HCT116 (cell line): ENCODE measurements around the gene PLCG2. TPM values are rescaled to one million over a fixed set of nuclear protein-coding genes. Genes with fewer than 3 reads are reported as not detected.

Source experiments
- ATAC-seq: fragments of 200-7000 bp; cut with Tn5 transposase; 2 replicates; pipeline ENCODE4 v1.9.1; 2020; ENCODE audit warnings: mild to moderate bottlenecking, moderate library complexity
- BruUV-seq: library from RNA; stranded (reverse); fragments of 400-500 nt; replicated peaks from 2 replicates; lab custom pipeline; 2021; lab: Mats Ljungman, UMichigan
- CTCF ChIA-PET: fragments of 300-600 bp; sonication (Branson Sonifier 250); formaldehyde crosslinking; loops from one replicate; lab custom pipeline; 2021; ENCODE audit warnings: antibody characterized with exemption; lab: Charles Lee
- POLR2A ChIA-PET: fragments of 300-600, 350-600 bp; sonication (Branson Sonifier 250); formaldehyde crosslinking; loops from one replicate; lab custom pipeline; 2021; ENCODE audit warnings: antibody characterized with exemption; lab: Charles Lee
- RAD21 ChIA-PET, 2 experiments: fragments of 300-600 bp; sonication (Branson Sonifier 250); formaldehyde crosslinking; loops; one replicate each; lab custom pipeline; 2023; ENCODE audit warnings: low total read pairs in 2 of 2; ENCODE audit not compliant: uncharacterized antibody in 2 of 2, unreplicated experiment in 2 of 2, low non-redundant PET in 1 of 2; lab: Charles Lee
- DNase-seq: peaks from one replicate; pipeline ENCODE4 v3.0.0-alpha.2; 2010; ENCODE audit warnings: low read depth, low spot score
- H2AFZ ChIP-seq: fragments of 200-600 bp; shearing (Covaris generic), sonication (generic); 2 replicates; pipeline ENCODE4 v1.6.1; 2017; ENCODE audit warnings: low read depth, mixed run types, mixed read lengths, antibody characterized with exemption, low read length; ENCODE audit not compliant: poor library complexity, severe bottlenecking
- H3K27ac ChIP-seq: 2 replicates; pipeline ENCODE4 v1.5.1; 2012; ENCODE audit warnings: low read depth, low read length
- H3K27me3 ChIP-seq: fragments of 200-600 bp; sonication (generic); 2 replicates; pipeline ENCODE4 v1.6.1; 2016; ENCODE audit warnings: mixed run types, low read length, mixed read lengths; ENCODE audit not compliant: insufficient read depth
- H3K36me3 ChIP-seq, 2 experiments: fragments of 200-500 bp in 1 of 2; fragments of 200-600 bp in 1 of 2; sonication (Bioruptor generic) in 1 of 2; sonication (generic) in 1 of 2; 2 replicates each; pipeline versions ENCODE4 v1.5.1 to v1.6.1; 2014 to 2016; ENCODE audit warnings: low read length in 2 of 2, inconsistent platforms in 1 of 2, mixed read lengths in 1 of 2, mixed run types in 1 of 2; ENCODE audit not compliant: insufficient read depth in 2 of 2, control insufficient read depth in 1 of 2
- H3K4me1 ChIP-seq, 2 experiments: fragments of 200-600 bp in 1 of 2; sonication (generic) in 1 of 2; 2 replicates each; pipeline versions ENCODE4 v1.5.1 to v1.6.1; 2012 to 2017; ENCODE audit warnings: low read length in 2 of 2, inconsistent platforms in 1 of 2, mild to moderate bottlenecking in 1 of 2, mixed read lengths in 1 of 2, mixed run types in 1 of 2, moderate library complexity in 1 of 2; ENCODE audit not compliant: insufficient read depth in 2 of 2, control insufficient read depth in 1 of 2
- H3K4me2 ChIP-seq: fragments of 200-600 bp; sonication (generic); 2 replicates; pipeline ENCODE4 v1.6.1; 2017; ENCODE audit warnings: mixed run types, low read length, mixed read lengths
- H3K4me3 ChIP-seq, 2 experiments: fragments of 200-600 bp in 1 of 2; sonication (generic) in 1 of 2; replicated peaks in 1 of 2; 2 replicates each; pipeline ENCODE4 v1.5.1; 2011 to 2016; ENCODE audit warnings: low read length in 2 of 2, control low read depth in 1 of 2, low read depth in 1 of 2, mild to moderate bottlenecking in 1 of 2, mixed read lengths in 1 of 2, mixed run types in 1 of 2
- H3K79me2 ChIP-seq: fragments of 200-600 bp; sonication (generic); 2 replicates; pipeline ENCODE4 v1.6.1; 2017; ENCODE audit warnings: mild to moderate bottlenecking, mixed run types, low read length, moderate library complexity, mixed read lengths; ENCODE audit not compliant: insufficient read depth
- H3K9ac ChIP-seq: fragments of 200-600 bp; sonication (generic); 2 replicates; pipeline ENCODE4 v1.6.1; 2016; ENCODE audit warnings: low read length, mixed read lengths
- H3K9me2 ChIP-seq: fragments of 200-600 bp; sonication (generic), shearing (Covaris generic); 2 replicates; pipeline ENCODE4 v1.6.1; 2017; ENCODE audit warnings: mixed run types, mild to moderate bottlenecking, moderate library complexity; ENCODE audit not compliant: insufficient read depth
- H3K9me3 ChIP-seq, 2 experiments: fragments of 200-500 bp in 1 of 2; fragments of 200-600 bp in 1 of 2; sonication (Bioruptor generic) in 1 of 2; sonication (generic) in 1 of 2; 2 replicates each; pipeline ENCODE4 v1.6.1; 2014 to 2017; ENCODE audit warnings: low read length in 2 of 2, mixed read lengths in 2 of 2, inconsistent platforms in 1 of 2, low read depth in 1 of 2, mild to moderate bottlenecking in 1 of 2, mixed run types in 1 of 2, moderate library complexity in 1 of 2; ENCODE audit not compliant: control insufficient read depth in 1 of 2, insufficient read depth in 1 of 2
- H4K20me1 ChIP-seq: fragments of 200-600 bp; sonication (generic), shearing (Covaris generic); 2 replicates; pipeline ENCODE4 v1.6.1; 2017; ENCODE audit warnings: mixed run types, mild to moderate bottlenecking, moderate library complexity; ENCODE audit not compliant: insufficient read depth
- CBX3 ChIP-seq: IDR thresholded peaks from 2 replicates; pipeline ENCODE4 v1.6.1; 2012; ENCODE audit warnings: low read depth
- CEBPB ChIP-seq: IDR thresholded peaks from 2 replicates; pipeline ENCODE4 v1.6.1; 2012; ENCODE audit warnings: low read depth
- CTCF ChIP-seq, 3 experiments: fragments of 200-600 bp in 1 of 3; sonication (generic) in 1 of 3; IDR thresholded peaks in 2 of 3; conservative IDR thresholded peaks in 1 of 3; 2 replicates each; pipeline ENCODE4 v1.5.1; 2012 to 2017; ENCODE audit warnings: low read depth in 2 of 3, low read length in 2 of 3, antibody characterized with exemption in 1 of 3, borderline replicate concordance in 1 of 3, control low read depth in 1 of 3, mild to moderate bottlenecking in 1 of 3, mixed read lengths in 1 of 3, mixed run types in 1 of 3, moderate library complexity in 1 of 3; ENCODE audit not compliant: insufficient read depth in 1 of 3
- EGR1 ChIP-seq: IDR thresholded peaks from 2 replicates; pipeline ENCODE4 v1.6.1; 2012; ENCODE audit warnings: low read depth
- ELF1 ChIP-seq: IDR thresholded peaks from 2 replicates; pipeline ENCODE4 v1.6.1; 2012; ENCODE audit warnings: low read depth, borderline replicate concordance
- EZH2 ChIP-seq: fragments of 200-600 bp; sonication (generic); IDR thresholded peaks from 2 replicates; pipeline ENCODE4 v1.6.1; 2017; ENCODE audit warnings: antibody characterized with exemption, mixed run types
- EZH2phosphoT487 ChIP-seq: fragments of 200-600 bp; IDR thresholded peaks from 2 replicates; pipeline ENCODE4 v1.6.1; 2018; ENCODE audit warnings: antibody characterized with exemption, borderline replicate concordance
- FOSL1 ChIP-seq: IDR thresholded peaks from 2 replicates; pipeline ENCODE4 v1.6.1; 2012; ENCODE audit warnings: low read depth
- JUND ChIP-seq: IDR thresholded peaks from 2 replicates; pipeline ENCODE4 v1.6.1; 2012
- MAX ChIP-seq: IDR thresholded peaks from 2 replicates; pipeline ENCODE4 v1.6.1; 2012
- POLR2AphosphoS5 ChIP-seq: IDR thresholded peaks from 2 replicates; pipeline ENCODE4 v1.6.1; 2011; ENCODE audit warnings: mild to moderate bottlenecking, low read depth, low read length, moderate library complexity
- RAD21 ChIP-seq: IDR thresholded peaks from 2 replicates; pipeline ENCODE4 v1.6.1; 2012; ENCODE audit warnings: low read depth, mild to moderate bottlenecking
- SIN3A ChIP-seq: IDR thresholded peaks from 2 replicates; pipeline ENCODE4 v1.6.1; 2012; ENCODE audit warnings: low read depth
- SP1 ChIP-seq: IDR thresholded peaks from 2 replicates; pipeline ENCODE4 v1.6.1; 2012; ENCODE audit warnings: low read depth
- SRF ChIP-seq: IDR thresholded peaks from 2 replicates; pipeline ENCODE4 v1.6.1; 2012; ENCODE audit warnings: low read depth
- TCF7L2 ChIP-seq: IDR thresholded peaks from 2 replicates; pipeline ENCODE4 v1.7.0; 2011; ENCODE audit warnings: borderline replicate concordance, inconsistent platforms; ENCODE audit not compliant: insufficient read depth, insufficient read length; ENCODE audit errors: extremely low read depth
- intact Hi-C: fragments of 100-400 bp; cut with micrococcal nuclease; formaldehyde crosslinking; loops from 2 replicates; pipeline ENCODE4 v1.10.0; 2022
- total RNA-seq: library from RNA; stranded (reverse); gene quantifications from one replicate; pipeline ENCODE4 v1.2.1, GENCODE V29; 2021; ENCODE audit not compliant: unreplicated experiment
- TF ChIP-seq, protein P1 (sequence below): IDR thresholded peaks from 2 replicates; pipeline ENCODE4 v1.6.1; 2012

PLCG2 gene
- total RNA-seq, 1 experiment from 2014 or later, result 31.2 TPM

DNA sequence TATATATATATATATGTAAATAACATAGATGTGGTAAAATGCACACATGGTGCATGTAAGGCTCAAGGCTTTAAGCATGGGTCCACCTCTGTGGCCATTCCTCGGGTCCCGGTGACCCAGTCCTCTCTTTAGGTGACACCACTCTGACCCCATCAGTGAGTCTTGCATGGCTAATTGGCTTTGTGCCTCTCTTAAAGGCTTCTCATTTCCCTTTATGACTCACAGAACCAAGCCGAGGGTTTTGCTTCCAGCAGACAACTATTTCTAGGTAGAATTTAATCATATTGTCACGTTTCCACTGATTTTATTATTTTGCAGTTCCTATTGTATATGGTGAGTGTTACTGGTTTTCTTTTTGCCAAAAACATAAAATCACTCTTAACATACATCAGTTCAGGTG is 59.7 kb downstream of the PLCG2 start:
- intact Hi-C loops, result no loop called here
- no peaks in the 10 kb centered on the region for H3K79me2 ChIP-seq
- peak; percentile 43 for ATAC-seq

GRCh38 chr16:81841722-81842121 is 62.6 kb downstream of the PLCG2 start:
- POLR2A ChIA-PET, result no interaction called here
- H3K9me2 ChIP-seq, result no peaks in the 10 kb centered on the region
- RAD21 ChIA-PET, result no interaction called here
- no peaks in the 10 kb centered on the region for H3K79me2 ChIP-seq
- ATAC-seq, result no peak
- no peak overlapping the region for H3K27ac ChIP-seq
- H3K4me1 ChIP-seq, result peaks cover 2 to 28% of the 10 kb centered on the region in 2 experiments
- H2AFZ ChIP-seq, result no peak overlapping the region
- H4K20me1 ChIP-seq, result no peaks in the 10 kb centered on the region; the same call in 1 of the 2 replicates
- intact Hi-C loops, result no loop called here
- CTCF ChIA-PET, result interaction anchor here (1.1 kb wide), 1 partner anchor 32 kb away, joined by 5 read pairs; no protein-coding TSS in a partner anchor
- TF ChIP-seq EZH2 (no peak), TCF7L2 (no peak), EGR1 (no peak), CTCF (IDR thresholded peaks at IDR 0.05 in 2 of 3, conservative IDR thresholded peaks at IDR 0.05 in 1 of 3; ENCODE audit: borderline replicate concordance in 1 of 3, insufficient read depth in 1 of 3, low read depth in 2 of 3, low read length in 2 of 3) (no peak), CEBPB (no peak), FOSL1 (no peak), EZH2phosphoT487 (no peak), RAD21 (no peak), SIN3A (no peak), ELF1 (no peak), POLR2AphosphoS5 (no peak), MAX (no peak)
- TF ChIP-seq, protein P1, sequence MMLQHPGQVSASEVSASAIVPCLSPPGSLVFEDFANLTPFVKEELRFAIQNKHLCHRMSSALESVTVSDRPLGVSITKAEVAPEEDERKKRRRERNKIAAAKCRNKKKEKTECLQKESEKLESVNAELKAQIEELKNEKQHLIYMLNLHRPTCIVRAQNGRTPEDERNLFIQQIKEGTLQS, result no peak
- TF ChIP-seq, all 23 proteins: peak for 0
- no peak overlapping the region for H3K4me3 ChIP-seq
- no peak overlapping the region for H3K9ac ChIP-seq
- no peak for DNase-seq
- no peaks in the 10 kb centered on the region for H3K27me3 ChIP-seq
- no peaks in the 10 kb centered on the region for H3K9me3 ChIP-seq
- no TSS peak for BruUV-seq
- H3K36me3 ChIP-seq, result no peaks in the 10 kb centered on the region
- H3K4me2 ChIP-seq, result no peak overlapping the region

More for the DNA sequence above, 59.7 kb downstream of the PLCG2 start:
- no peaks in the 10 kb centered on the region for H3K9me3 ChIP-seq
- 0 out of 2 replicates have a peak overlapping the region, but pooled peaks have one; percentile 21 for H3K9ac ChIP-seq
- POLR2A ChIA-PET, result no interaction called here
- DNase-seq, result peak; percentile 42
- H4K20me1 ChIP-seq, result no peaks in the 10 kb centered on the region; the same call in 1 of the 2 replicates
- no peak overlapping the region for H2AFZ ChIP-seq
- H3K27me3 ChIP-seq, result no peaks in the 10 kb centered on the region
- peak overlapping the region; percentile 59 for H3K4me2 ChIP-seq
- H3K4me1 ChIP-seq, result peaks cover 11 to 47% of the 10 kb centered on the region in 2 experiments
- H3K4me3 ChIP-seq, result no peak overlapping the region; a peak in 1 of 4 replicates
- no TSS peak for BruUV-seq
- no peak overlapping the region for H3K27ac ChIP-seq
- RAD21 ChIA-PET, result no interaction called here
- TF ChIP-seq SP1 (peak; percentile 54), CEBPB (peak; percentile 62; the same call in 1 of the 2 replicates), FOSL1 (peak; percentile 82), CBX3 (0 out of 2 replicates have a peak, but pooled peaks have one; percentile 18), JUND (peak; percentile 78), POLR2AphosphoS5 (peak; percentile 32; the same call in 1 of the 2 replicates), EZH2phosphoT487 (no peak), ELF1 (no peak), MAX (0 out of 2 replicates have a peak, but pooled peaks have one; percentile 9), SRF (no peak)
- H3K9me2 ChIP-seq, result no peaks in the 10 kb centered on the region
- CTCF ChIA-PET, result no interaction called here
- H3K36me3 ChIP-seq, result no peaks in the 10 kb centered on the region
